Omental fat pad (tissue), 4 donors: ENCODE results near the gene C3orf52. TPM values are rescaled to one million over a fixed set of nuclear protein-coding genes. Genes with fewer than 3 reads are reported as not detected.
"Not testable (repeated sequence)": the region's sequence is repeated elsewhere in the genome, so short reads cannot be mapped to it uniquely, and the experiment has no call there.

Experiments used
- ATAC-seq: fragments of 150-250 bp; one replicate; pipeline ENCODE4 v1.9.1; 2016; ENCODE audit warnings: mild to moderate bottlenecking, moderate library complexity; ENCODE audit not compliant: low FRiP score
- DNase-seq: peaks from one replicate; pipeline ENCODE4 v3.0.0-alpha.2; 2019; ENCODE audit warnings: low spot score
- total RNA-seq, 4 donors: library from RNA; depleted of rRNA; stranded (reverse); fragments of >200 nt; gene quantifications; one replicate each; pipeline ENCODE4 v1.1.0, GENCODE V29; 2016
- TF ChIP-seq, protein P1 (sequence below), 3 donors: fragments of 450-650 bp; IDR thresholded peaks; one replicate each; pipeline ENCODE4 v1.5.1; 2016 to 2017; ENCODE audit warnings: antibody characterized with exemption in 3 of 3, mild to moderate bottlenecking in 3 of 3, moderate library complexity in 2 of 3

The C3orf52 gene
- total RNA-seq, 4 donors from 2014 or later: 2.3 to 39.1 (median 13.1) TPM; not detected in 1

DNA sequence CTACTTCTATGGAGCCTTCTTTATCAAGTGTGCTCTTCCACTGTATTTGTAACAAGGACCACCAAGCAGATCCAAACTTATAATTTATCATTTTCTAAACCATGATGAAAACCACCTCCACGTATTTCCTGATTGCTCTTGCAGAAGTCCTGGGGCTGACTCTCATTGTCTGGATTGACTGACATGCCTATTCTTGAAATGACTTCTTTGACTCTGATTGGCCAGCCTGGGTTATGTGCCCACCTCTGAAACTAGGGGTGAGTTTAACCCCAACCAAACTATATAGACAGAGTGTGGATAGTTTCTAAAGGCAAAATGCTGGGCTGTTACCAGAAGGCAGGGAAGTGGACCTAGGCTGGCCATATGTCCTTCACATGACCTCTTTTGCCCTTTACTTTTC lies 38.9 kb upstream of the C3orf52 start:
- no peak for DNase-seq
- ATAC-seq: no peak
- TF ChIP-seq, protein P1, sequence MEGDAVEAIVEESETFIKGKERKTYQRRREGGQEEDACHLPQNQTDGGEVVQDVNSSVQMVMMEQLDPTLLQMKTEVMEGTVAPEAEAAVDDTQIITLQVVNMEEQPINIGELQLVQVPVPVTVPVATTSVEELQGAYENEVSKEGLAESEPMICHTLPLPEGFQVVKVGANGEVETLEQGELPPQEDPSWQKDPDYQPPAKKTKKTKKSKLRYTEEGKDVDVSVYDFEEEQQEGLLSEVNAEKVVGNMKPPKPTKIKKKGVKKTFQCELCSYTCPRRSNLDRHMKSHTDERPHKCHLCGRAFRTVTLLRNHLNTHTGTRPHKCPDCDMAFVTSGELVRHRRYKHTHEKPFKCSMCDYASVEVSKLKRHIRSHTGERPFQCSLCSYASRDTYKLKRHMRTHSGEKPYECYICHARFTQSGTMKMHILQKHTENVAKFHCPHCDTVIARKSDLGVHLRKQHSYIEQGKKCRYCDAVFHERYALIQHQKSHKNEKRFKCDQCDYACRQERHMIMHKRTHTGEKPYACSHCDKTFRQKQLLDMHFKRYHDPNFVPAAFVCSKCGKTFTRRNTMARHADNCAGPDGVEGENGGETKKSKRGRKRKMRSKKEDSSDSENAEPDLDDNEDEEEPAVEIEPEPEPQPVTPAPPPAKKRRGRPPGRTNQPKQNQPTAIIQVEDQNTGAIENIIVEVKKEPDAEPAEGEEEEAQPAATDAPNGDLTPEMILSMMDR (IDR thresholded peaks at IDR 0.05): no peak

DNA sequence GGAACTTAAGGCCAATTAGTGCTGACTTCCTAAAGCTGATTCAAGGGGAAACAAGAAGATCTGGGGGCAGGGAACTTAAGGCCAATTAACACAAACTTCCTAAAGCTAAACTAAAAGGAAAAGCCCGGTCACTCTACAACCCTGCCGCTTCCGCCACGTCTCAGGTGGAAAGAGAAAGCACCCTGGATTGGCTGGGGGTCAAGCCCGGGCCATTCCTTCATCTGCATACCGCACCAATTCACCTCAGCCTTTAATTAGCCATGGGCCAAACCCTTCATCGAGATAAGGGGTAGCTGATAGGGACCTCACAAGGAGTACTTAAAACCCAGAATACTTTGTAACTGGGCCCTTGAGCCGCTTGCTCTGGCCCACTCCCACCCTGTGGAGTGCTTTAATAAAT lies 37.3 kb upstream of the C3orf52 start:
- DNase-seq (no peak), ATAC-seq (no peak)
- TF ChIP-seq, protein P1 (IDR thresholded peaks at IDR 0.05): no peak

DNA sequence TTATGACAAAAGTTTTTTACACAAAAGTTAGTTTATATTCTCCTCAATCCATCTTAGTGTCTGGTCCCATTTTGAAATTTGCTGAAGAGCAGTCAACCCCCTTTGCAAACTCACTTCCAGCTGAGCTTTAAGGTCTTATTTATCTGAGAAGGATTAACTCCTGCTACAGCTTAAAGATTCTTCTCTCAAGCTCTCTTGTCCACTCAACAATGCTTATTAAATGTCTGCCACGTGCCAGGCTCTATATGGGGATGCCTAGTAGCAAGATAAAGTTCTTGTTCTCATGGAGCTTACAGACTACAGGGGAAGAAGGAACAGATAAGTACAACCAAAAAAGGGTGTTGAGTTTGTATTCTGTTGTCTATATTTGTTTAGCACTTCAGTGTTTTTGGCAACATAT lies 33.0 kb upstream of the C3orf52 start:
- DNase-seq (no peak), ATAC-seq (no peak)
- TF ChIP-seq, protein P1 (IDR thresholded peaks at IDR 0.05): no peak

DNA sequence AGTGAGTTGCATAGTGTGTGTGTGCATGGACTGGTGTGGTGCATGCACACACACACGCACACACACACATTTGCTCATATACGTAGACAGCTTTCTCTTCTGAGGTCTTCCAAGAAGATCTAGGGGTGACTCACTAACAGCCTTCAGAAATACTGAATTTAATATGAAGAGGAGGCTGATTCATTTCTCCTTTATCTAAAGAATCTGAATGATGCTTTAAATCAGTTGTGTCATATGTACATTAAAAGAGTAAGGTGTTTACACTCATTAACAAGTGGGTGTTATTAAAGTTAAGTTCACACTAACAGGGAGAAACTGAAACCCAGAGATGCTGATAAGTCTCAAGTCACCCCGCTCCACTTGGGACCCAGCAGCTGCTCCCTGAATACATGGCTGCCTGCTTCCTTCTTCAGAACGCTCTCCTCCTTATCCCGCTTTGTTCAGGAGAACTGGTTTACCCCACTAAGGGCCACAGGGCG lies 29.7 kb upstream of the C3orf52 start:
- TF ChIP-seq, protein P1 (IDR thresholded peaks at IDR 0.05): no peak
- DNase-seq (no peak), ATAC-seq (no peak)

DNA sequence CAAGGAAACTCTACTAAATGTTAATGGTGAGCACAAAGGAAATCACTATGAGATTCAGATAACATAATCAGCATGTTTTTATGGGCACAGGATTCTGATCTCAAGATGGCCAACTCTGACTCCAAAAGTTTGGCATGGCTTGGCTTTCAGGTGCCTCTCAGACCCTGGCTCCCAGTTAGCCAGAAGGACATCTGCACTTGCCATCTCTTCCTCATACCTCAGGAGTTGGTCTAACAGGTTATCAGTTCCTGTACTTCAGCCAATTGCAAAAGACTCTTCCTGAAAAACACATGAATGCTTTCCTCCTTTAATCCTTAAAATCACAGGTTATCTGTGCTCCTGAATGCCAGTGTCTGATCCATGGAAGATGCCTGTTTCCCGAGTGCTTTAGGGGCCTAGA lies 26.7 kb upstream of the C3orf52 start:
- TF ChIP-seq, protein P1 (IDR thresholded peaks at IDR 0.05): no peak
- ATAC-seq: no peak

DNA sequence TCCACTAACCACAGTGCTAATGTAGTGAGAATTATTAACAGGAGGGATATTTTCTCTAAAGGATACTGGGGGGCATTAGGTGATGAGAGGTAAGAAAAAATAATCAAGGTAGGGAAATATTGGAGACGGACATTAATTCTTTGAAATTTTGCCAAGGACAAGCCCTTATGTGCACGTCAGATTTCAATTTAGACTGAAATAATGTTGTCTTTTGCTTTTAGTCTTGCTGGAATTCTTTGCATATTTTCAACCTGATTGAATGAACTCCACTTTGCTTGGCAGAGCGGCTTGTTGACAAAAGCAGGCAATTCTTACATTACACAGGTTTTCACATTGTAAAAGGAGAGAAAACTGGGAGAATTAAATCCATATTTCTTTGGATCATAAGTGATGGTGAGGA lies 25.0 kb upstream of the C3orf52 start:
- DNase-seq: no peak
- ATAC-seq: peak; percentile 51
- TF ChIP-seq, protein P1 (IDR thresholded peaks at IDR 0.05): no peak

More for the DNA sequence above, 26.7 kb upstream of the C3orf52 start:
- DNase-seq: no peak

DNA sequence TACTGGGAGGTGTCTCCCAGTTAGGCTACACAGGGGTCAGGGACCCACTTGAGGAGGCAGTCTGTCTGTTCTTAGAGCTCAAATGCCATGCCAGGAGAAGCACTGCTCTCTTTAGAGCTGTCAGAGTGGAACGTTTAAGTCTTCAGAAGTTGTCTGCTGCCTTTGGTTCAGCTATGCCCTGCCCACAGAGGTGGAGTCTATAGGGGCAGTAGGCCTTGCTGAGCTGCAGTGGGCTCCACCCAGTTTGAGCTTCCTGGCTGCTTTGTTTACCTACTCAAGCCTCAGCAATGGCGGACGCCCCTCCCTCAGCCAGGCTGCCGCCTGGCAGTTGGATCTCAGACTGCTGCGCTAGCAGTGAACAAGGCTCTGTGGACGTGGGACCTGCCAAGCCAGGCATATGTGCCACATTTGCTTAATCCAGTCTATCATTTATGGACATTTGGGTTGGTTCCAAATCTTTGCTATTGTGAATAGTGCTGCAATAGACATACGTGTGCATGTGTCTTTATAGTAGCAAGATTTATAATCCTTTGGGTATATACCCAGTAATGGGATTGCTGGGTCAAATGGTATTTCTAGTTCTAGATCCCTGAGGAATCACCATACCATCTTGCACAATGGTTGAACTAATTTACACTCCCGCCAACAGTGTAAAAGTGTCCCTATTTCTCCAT lies 13.7 kb upstream of the C3orf52 start:
- DNase-seq: not testable (repeated sequence)

More for the DNA sequence above, 13.7 kb upstream of the C3orf52 start:
- ATAC-seq: not testable (repeated sequence)
